HG03175 (cell line): Measurements from ENCODE around the gene SYNJ2.

Experiments
- ATAC-seq: cut with Tn5 transposase; IDR thresholded peaks from one replicate; pipeline ENCODE4 v1.9.1; 2021; ENCODE audit warnings: mild to moderate bottlenecking, moderate library complexity; ENCODE audit not compliant: unreplicated experiment

The SYNJ2 gene

DNA sequence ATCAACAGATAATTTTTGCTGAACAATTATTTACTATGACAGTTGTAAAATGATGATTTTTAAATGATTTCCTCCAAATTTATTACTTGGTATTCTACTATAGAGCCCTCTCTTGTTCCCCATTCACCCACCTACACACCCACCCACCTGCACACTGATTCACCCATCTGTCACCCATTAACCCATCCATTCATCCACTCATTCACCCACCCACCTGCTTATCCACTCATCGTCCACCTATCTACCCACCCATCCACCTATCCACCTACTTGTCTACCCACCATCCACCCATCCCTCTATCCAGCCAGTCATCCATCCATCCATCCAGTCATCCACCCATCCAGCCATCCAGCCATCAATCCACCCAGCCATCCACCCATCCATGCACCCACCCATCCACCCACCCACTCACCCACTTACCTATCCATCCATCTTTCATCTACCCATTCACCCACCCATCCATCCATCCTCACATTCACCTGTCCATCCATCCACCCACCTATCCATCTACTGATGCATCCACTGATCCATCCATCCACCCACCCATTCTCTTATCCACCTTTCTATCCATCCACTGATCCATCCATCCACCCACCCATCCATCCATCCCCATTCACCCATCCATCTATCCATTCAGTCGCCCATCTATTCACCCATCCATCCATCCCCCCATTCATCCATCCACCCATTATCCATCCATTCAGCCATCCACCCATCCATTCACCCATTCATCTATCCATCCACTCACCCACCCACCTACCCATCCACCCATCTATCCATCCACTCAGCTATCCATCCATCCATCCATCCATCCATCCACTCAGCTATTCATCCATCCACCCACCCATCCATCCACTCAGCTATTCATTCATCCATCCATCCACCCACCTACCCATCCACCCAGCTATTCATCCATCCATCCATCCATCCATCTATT lies 72.0 kb downstream of the SYNJ2 start:
- ATAC-seq, result no peak

DNA sequence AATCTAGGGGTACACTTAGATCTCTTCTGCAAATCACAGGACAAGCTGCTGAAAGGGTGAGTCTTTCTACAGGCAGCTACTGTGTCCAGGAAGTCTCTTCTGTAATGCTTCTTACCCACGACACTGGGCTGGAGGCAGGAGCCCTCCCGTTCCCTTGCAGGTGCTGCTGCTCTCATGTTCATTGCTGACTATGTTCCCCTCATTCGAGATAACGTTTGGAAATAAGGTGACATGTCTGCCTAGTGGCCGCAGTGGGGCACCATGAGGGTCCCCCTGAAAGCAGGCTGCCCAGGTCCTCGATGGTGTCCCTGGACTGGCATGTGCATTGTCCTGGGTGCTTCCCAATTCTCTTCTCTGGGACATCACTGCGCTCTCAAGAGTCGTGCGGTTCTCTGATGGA lies 74.7 kb downstream of the SYNJ2 start:
- ATAC-seq, result no peak

GRCh38 chr6:158056804-158057203 lies 75.1 kb downstream of the SYNJ2 start:
- ATAC-seq, result no peak

GRCh38 chr6:158057213-158057987 lies 75.7 kb downstream of the SYNJ2 start:
- ATAC-seq, result no peak

GRCh38 chr6:158058171-158058651 lies 76.5 kb downstream of the SYNJ2 start:
- no peak for ATAC-seq

- no peak for ATAC-seq
These were observed 77.4 kb downstream of the SYNJ2 start for GRCh38 chr6:158059108-158059507.

DNA sequence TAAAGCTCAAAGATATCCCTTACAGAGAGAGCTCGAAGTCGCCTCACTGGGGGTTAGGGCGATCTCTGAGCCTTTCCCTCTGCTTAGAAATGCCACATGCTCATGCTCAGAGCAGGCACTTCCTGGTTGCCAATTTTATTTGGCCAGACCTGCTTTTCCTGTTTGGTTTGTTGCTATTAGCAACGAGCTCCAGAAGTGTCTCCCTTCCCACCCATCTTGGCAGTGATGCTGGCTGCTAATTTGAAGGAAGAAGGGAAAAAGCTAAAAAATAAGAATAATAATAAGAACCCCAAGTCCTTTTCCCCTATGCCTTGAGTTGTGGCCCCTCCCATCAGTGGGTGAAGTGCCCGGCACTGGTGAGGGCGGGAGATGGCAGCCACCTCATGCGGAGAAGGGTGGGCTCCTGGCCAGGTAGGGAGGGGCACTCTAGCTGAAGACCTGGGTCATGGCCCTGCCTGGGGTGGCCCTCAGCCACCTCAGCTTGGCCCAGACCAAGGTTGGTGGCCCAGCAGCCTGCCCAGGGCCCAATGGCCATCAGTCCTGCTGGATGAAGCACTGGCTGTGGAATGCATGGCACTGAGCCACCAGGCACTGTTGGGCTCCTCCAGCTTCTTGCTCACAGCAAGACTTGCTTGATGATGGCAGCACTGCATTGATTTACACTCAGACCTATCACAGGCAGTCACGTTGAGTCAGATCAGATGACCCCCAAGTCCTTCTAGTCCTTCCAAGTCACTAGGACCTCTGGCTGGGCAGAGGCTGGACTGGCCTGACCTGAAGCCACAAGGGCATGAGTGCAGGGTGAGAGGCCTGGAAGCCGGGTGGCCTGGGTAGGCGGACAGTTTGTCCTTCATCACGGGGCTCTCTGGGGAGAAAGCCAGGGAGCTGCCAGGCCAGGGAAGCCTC lies 79.0 kb downstream of the SYNJ2 start:
- no peak for ATAC-seq

- ATAC-seq, result no peak
These were observed 79.7 kb downstream of the SYNJ2 start for GRCh38 chr6:158061361-158061708.

DNA sequence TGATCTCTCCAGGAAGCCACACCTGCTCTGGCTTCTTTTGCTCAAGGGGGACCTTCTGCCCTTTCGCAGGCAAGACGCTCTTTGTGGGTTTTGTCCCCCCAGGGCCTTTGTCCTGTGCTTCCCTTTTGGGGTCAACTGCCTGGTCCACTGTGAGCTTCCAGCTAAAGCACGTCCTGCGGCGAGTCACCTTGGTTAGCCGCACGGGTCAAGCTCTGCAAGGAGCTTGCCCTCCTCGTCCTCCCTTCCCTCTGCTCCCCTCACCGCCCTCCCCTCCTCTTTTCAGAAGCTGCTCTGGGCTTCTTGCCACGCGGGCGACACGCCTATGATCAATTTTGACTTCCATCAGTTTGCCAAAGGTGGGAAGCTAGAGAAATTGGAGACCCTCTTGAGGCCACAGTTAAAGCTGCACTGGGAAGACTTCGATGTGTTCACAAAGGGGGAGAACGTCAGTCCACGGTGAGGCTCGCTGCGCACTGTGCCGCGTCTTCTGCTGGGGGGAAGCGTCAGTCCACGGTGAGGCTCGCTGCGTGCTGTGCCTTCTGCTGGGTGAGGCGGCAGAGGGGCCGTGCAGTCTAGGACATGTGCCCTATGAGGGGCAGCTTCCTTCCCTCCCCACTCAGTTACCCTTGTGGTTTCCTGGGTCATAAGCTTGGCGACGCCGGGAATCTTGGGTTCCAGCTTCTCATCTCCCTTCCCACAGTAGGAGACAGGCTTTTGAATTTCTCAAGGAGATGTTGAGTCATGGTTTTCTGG lies 80.2 kb downstream of the SYNJ2 start:
- ATAC-seq, result no peak

- no peak for ATAC-seq
These were observed 82.1 kb downstream of the SYNJ2 start for GRCh38 chr6:158063736-158064135.

DNA sequence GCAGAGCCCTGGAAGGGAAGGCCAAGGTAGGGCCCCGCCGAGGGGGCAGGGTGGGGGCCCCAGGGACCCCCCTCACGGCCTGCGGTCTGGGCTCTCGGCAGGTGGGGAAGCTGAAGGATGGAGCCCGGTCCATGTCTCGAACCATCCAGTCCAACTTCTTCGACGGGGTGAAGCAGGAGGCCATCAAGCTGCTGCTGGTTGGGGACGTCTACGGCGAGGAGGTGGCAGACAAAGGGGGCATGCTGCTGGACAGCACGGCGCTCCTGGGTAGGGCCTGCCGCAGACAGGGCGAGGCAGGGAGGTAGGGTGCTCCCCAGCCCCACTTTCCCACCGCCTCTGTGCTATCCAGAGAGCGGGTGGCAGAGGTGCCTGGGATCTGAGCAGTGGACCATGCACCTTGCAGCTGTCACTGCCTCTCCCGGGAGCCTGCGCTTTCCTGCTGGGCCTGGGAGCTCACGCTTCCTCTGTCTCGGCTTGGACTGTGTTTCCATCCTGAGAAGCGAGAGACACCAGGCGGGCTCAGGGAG lies 83.1 kb downstream of the SYNJ2 start:
- no peak for ATAC-seq

- no peak for ATAC-seq
These were observed 84.6 kb downstream of the SYNJ2 start for GRCh38 chr6:158066136-158066781.

DNA sequence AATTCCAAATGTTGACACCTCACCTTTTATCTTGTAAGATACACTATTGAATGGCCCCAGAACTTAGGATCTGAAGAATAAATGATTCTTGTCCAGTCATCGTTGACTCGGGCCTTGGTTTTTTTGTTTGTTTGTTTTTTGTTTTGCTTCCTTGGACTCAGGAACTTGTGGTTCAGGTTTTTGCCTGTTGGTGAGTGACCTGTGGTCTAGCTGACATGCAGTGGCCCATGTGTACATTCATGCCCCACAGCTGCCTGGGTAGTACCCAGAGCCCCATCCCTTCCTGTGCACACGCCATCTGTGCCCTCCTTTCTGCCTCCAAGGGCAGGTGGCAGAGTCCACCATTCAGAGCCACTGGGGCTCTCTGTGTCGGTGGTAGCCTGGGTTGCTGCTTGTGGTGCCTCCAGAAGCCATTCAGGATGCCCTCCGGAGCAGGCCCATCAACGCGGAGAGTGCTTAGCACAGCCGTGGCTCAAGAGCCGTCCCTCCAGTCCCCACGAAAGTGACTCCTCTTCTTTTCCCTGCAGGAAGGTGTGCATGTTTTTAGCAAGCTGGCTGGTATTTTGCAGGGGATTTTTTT lies 85.9 kb downstream of the SYNJ2 start:
- no peak for ATAC-seq

DNA sequence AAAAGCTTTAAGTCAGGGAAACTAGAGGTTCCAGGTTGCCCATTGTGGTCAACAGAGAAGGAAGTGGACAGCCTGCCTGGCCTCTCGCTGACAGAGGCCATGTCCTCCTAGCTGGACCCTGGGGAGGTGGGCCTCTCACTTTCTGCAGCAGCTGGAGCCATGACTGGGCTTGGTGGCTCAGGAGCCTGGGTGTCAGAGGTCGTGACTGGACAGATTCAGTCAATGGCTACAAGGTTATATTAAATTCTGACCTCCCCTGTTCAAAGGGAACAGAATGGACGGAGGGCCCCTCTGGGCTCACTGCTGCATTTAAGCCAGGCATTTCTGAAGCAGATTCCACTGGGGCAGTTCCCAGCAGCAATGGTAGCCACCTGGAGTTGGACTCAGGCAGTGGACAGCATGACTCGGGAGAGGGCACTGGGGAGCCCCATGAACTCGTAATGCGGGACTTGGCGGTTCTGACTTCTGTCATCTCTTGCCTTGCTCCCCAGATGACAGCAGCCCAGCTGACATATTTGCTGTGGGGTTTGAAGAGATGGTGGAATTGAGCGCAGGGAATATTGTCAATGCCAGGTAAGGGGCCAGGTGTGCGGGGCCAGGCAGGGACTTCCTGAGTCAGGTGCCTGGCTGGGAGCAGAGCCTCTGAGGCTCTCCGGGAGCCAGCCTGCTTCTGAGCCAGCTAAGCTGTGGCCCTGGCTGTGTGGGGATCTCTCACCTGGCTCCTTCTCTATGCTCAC lies 86.7 kb downstream of the SYNJ2 start:
- no peak for ATAC-seq

GRCh38 chr6:158068893-158069799 lies 87.5 kb downstream of the SYNJ2 start:
- ATAC-seq, result no peak

- ATAC-seq, result no peak
These were observed 88.1 kb downstream of the SYNJ2 start for GRCh38 chr6:158069800-158070195.

GRCh38 chr6:158070513-158070912 lies 88.8 kb downstream of the SYNJ2 start:
- no peak for ATAC-seq
